ENCODE data around the gene GPR108.
"Not testable (repeated sequence)": the region's sequence is repeated elsewhere in the genome, so short reads cannot be mapped to it uniquely, and the experiment has no call there.

Gene GPR108

GRCh38 chr19:6737284-6737872, at the start of gene GPR108:
Gene GPR108 (minus strand): TSS chr19:6737580. CDS start chr19:6737576, 4 bp downstream.
- DNase-seq: peak; percentile 100

- no peak for DNase-seq
Observed at GRCh38 chr19:6779206-6779605, 41.8 kb upstream of the GPR108 start.

- no peak for DNase-seq
Observed at GRCh38 chr19:6778386-6778785, 41.0 kb upstream of the GPR108 start.

GRCh38 chr19:6777434-6777833, 40.1 kb upstream of the GPR108 start:
- DNase-seq: no peak

GRCh38 chr19:6776999-6777398, 39.6 kb upstream of the GPR108 start:
- DNase-seq: no peak

- not testable (repeated sequence) for DNase-seq
Observed at GRCh38 chr19:6776045-6776444, 38.7 kb upstream of the GPR108 start.

- DNase-seq: no peak
Observed at GRCh38 chr19:6774821-6775707, 37.7 kb upstream of the GPR108 start.

GRCh38 chr19:6773323-6773931, 36.0 kb upstream of the GPR108 start:
- peak; percentile 74 for DNase-seq

GRCh38 chr19:6772866-6773322, 35.5 kb upstream of the GPR108 start:
- no peak for DNase-seq

- DNase-seq: peak; percentile 90
Observed at GRCh38 chr19:6772028-6772865, 34.9 kb upstream of the GPR108 start, which contains the start of gene VAV1. Gene VAV1 (plus strand): TSS chr19:6772708. CDS start chr19:6772808, 100 bp downstream.

- not testable (repeated sequence) for DNase-seq
Observed at GRCh38 chr19:6771648-6772027, 34.3 kb upstream of the GPR108 start.

- peak; percentile 49 for DNase-seq
Observed at GRCh38 chr19:6769006-6769619, 31.7 kb upstream of the GPR108 start.

GRCh38 chr19:6768236-6768785, 30.9 kb upstream of the GPR108 start:
- no peak for DNase-seq

GRCh38 chr19:6767357-6768235, 30.2 kb upstream of the GPR108 start, which contains the start of gene SH2D3A:
Gene SH2D3A (minus strand): TSS chr19:6767435. CDS start chr19:6763748, 3,687 bp downstream.
- DNase-seq: peak; percentile 97

- no peak for DNase-seq
Observed at GRCh38 chr19:6767081-6767356, 29.6 kb upstream of the GPR108 start.

GRCh38 chr19:6766357-6767080, 29.1 kb upstream of the GPR108 start:
- DNase-seq: no peak

- DNase-seq: no peak
Observed at GRCh38 chr19:6765738-6766356, 28.5 kb upstream of the GPR108 start.

- not testable (repeated sequence) for DNase-seq
Observed at GRCh38 chr19:6762253-6762797, 24.9 kb upstream of the GPR108 start.

GRCh38 chr19:6761053-6761676, 23.8 kb upstream of the GPR108 start:
- peak; percentile 52 for DNase-seq

Data from activated CD4-positive, alpha-beta T cell treated with anti-CD3 and anti-CD28 coated beads, Interleukin-2, Interleukin-6, amounts not matched to agents 100 ng/mL and 50 ng/mL, durations not matched to agents 16 hours and 8 hours (primary cell).